ENCODE data around the gene TSSK6. TPM values are rescaled to one million over a fixed set of nuclear protein-coding genes. Genes with fewer than 3 reads are reported as not detected.
A peak's percentile ranks its signal among the peaks of the same experiment; 100 is the strongest.

TSSK6 gene
- total RNA-seq, 6 experiments from 2014 or later, result 0.61 to 1.3 (median 0.92) TPM

GRCh38 chr19:19531951-19532805 is 16.8 kb upstream of the TSSK6 start:
- peaks cover 6% of the 10 kb centered on the region for H3K27me3 Mint-ChIP-seq (ENCODE audit: insufficient read depth)
- no peaks in the 10 kb centered on the region for H3K9me3 Mint-ChIP-seq
- H3K4me1 Mint-ChIP-seq (ENCODE audit: low read depth), result peaks cover 23% of the 10 kb centered on the region
- H3K27ac Mint-ChIP-seq, result no peak overlapping the region
- DNase-seq, result peak; percentile 49
- no peaks in the 10 kb centered on the region for H3K36me3 Mint-ChIP-seq (ENCODE audit: low read depth)
- TF ChIP-seq CTCF (IDR thresholded peaks at IDR 0.05), result peak; percentile 98
- H3K4me3 Mint-ChIP-seq, result no peak overlapping the region

GRCh38 chr19:19530889-19531288 is 15.5 kb upstream of the TSSK6 start:
- no peaks in the 10 kb centered on the region for H3K36me3 Mint-ChIP-seq (ENCODE audit: low read depth)
- TF ChIP-seq CTCF (IDR thresholded peaks at IDR 0.05), result no peak
- H3K4me3 Mint-ChIP-seq, result no peak overlapping the region
- peaks cover 6% of the 10 kb centered on the region for H3K27me3 Mint-ChIP-seq (ENCODE audit: insufficient read depth)
- peaks cover 23% of the 10 kb centered on the region for H3K4me1 Mint-ChIP-seq (ENCODE audit: low read depth)
- peak overlapping the region; percentile 43 for H3K27ac Mint-ChIP-seq
- no peaks in the 10 kb centered on the region for H3K9me3 Mint-ChIP-seq
- no peak for DNase-seq

GRCh38 chr19:19530423-19530804 is 15.1 kb upstream of the TSSK6 start:
- no peak; the same call in 1 of the 2 replicates for TF ChIP-seq CTCF (IDR thresholded peaks at IDR 0.05)
- Mint-ChIP-seq H3K27ac (no peak overlapping the region; the same call in 1 of the 2 replicates), H3K4me3 (no peak overlapping the region), H3K4me1 (ENCODE audit: low read depth) (peaks cover 23% of the 10 kb centered on the region), H3K9me3 (no peaks in the 10 kb centered on the region), H3K27me3 (ENCODE audit: insufficient read depth) (peaks cover 6% of the 10 kb centered on the region), H3K36me3 (ENCODE audit: low read depth) (no peaks in the 10 kb centered on the region)
- no peak for DNase-seq

- Mint-ChIP-seq H3K4me3 (no peak overlapping the region), H3K9me3 (no peaks in the 10 kb centered on the region), H3K27ac (no peak overlapping the region), H3K36me3 (ENCODE audit: low read depth) (no peaks in the 10 kb centered on the region), H3K4me1 (ENCODE audit: low read depth) (peaks cover 23% of the 10 kb centered on the region), H3K27me3 (ENCODE audit: insufficient read depth) (peaks cover 6% of the 10 kb centered on the region)
- TF ChIP-seq CTCF (IDR thresholded peaks at IDR 0.05), result peak; percentile 8; the same call in 1 of the 2 replicates
- no peak for DNase-seq
Measured at GRCh38 chr19:19529783-19530422, 14.6 kb upstream of the TSSK6 start.

GRCh38 chr19:19528721-19529490 is 13.6 kb upstream of the TSSK6 start, which contains the start of gene YJEFN3:
YJEFN3 (plus strand) TSS chr19:19528911; CDS start chr19:19528933, 22 bp downstream.
- Mint-ChIP-seq H3K9me3 (no peaks in the 10 kb centered on the region), H3K27me3 (ENCODE audit: insufficient read depth) (peaks cover 2% of the 10 kb centered on the region), H3K4me3 (no peak within 1 kb of the TSS), H3K36me3 (ENCODE audit: low read depth) (no peaks in the 10 kb centered on the region), H3K27ac (no peak within 1 kb of the TSS), H3K4me1 (ENCODE audit: low read depth) (peaks cover 23% of the 10 kb centered on the region)
- TF ChIP-seq CTCF (IDR thresholded peaks at IDR 0.05), result no peak
- no peak for DNase-seq

Data from HFFc6 (cell line).